Tibial nerve (tissue), 4 donors: ENCODE data around the gene PRPSAP2.

Experiments used
- EP300 ChIP-seq, 2 donors: sonication (generic); formaldehyde crosslinking; IDR thresholded peaks; one replicate each; pipeline ENCODE4 v1.6.1; 2017; ENCODE audit warnings: antibody characterized with exemption in 2 of 2, mild to moderate bottlenecking in 1 of 2
- POLR2A ChIP-seq, 2 donors: fragments of 450-650 bp; IDR thresholded peaks; one replicate each; pipeline ENCODE4 v1.6.1; 2017; ENCODE audit warnings: antibody characterized with exemption in 2 of 2, mild to moderate bottlenecking in 2 of 2, moderate library complexity in 2 of 2
- TF ChIP-seq, protein P1 (sequence below), 5 experiments: fragments of 200-600 bp in 3 of 5; fragments of 450-650 bp in 2 of 5; sonication (generic) in 3 of 5; IDR thresholded peaks; one replicate each; pipeline ENCODE4 v1.5.1; 2016 to 2019; ENCODE audit warnings: antibody characterized with exemption in 5 of 5, mild to moderate bottlenecking in 3 of 5, moderate library complexity in 2 of 5

DNA sequence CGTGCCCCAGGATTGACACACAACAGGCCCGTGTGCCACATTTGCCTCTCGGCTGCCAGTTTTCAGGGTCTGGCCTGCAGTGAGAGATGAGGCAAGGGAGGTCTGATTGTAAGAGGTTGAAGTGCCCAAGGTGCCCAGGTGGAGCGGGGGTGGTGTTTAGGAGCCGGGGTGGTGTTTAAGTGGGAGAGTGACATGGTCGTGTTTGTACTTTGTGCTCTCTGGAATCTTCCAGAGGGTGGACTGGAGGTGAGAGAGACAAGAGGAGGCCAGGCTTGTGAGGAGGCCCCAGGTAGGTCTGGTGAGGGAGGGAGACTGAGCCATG is 104.5 kb downstream of the PRPSAP2 start:
- TF ChIP-seq, protein P1, sequence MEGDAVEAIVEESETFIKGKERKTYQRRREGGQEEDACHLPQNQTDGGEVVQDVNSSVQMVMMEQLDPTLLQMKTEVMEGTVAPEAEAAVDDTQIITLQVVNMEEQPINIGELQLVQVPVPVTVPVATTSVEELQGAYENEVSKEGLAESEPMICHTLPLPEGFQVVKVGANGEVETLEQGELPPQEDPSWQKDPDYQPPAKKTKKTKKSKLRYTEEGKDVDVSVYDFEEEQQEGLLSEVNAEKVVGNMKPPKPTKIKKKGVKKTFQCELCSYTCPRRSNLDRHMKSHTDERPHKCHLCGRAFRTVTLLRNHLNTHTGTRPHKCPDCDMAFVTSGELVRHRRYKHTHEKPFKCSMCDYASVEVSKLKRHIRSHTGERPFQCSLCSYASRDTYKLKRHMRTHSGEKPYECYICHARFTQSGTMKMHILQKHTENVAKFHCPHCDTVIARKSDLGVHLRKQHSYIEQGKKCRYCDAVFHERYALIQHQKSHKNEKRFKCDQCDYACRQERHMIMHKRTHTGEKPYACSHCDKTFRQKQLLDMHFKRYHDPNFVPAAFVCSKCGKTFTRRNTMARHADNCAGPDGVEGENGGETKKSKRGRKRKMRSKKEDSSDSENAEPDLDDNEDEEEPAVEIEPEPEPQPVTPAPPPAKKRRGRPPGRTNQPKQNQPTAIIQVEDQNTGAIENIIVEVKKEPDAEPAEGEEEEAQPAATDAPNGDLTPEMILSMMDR (IDR thresholded peaks at IDR 0.05): no peak
- TF ChIP-seq POLR2A (IDR thresholded peaks at IDR 0.05) (no peak), EP300 (IDR thresholded peaks at IDR 0.05) (no peak)
